ENCODE measurements around the gene DHRSX. TPM values are rescaled to one million over a fixed set of nuclear protein-coding genes. Genes with fewer than 3 reads are reported as not detected.

Gene DHRSX
- total RNA-seq, 1 donor from 2014 or later: 31.8 TPM

- H3K27me3 ChIP-seq: no peaks in the 10 kb centered on the region
- no peak for DNase-seq (ENCODE audit: low spot score)
- H3K9me3 Mint-ChIP-seq: peaks cover 26% of the 10 kb centered on the region
- H3K4me2 ChIP-seq: no peak overlapping the region
- H2AFZ ChIP-seq (replicated peaks): no peak overlapping the region
- peaks cover 28% of the 10 kb centered on the region for H3K36me3 Mint-ChIP-seq
- H3K4me1 ChIP-seq: peaks cover 11% of the 10 kb centered on the region
- peaks cover 23% of the 10 kb centered on the region for H3K4me1 Mint-ChIP-seq
- H3K27ac Mint-ChIP-seq: no peak overlapping the region
- no peak overlapping the region for H3K9ac ChIP-seq
- H3K4me3 ChIP-seq: no peak overlapping the region
- H3F3A ChIP-seq (ENCODE audit: low read depth): peaks cover 10% of the 10 kb centered on the region
- peaks cover 44% of the 10 kb centered on the region for H3K79me2 ChIP-seq (ENCODE audit: low read depth)
- no peak overlapping the region for H3K4me3 Mint-ChIP-seq
- H3K27me3 Mint-ChIP-seq (ENCODE audit: insufficient read depth, low read depth): no peaks in the 10 kb centered on the region
- H4K20me1 ChIP-seq (ENCODE audit: low read depth): no peaks in the 10 kb centered on the region
- no peaks in the 10 kb centered on the region for H3K36me3 ChIP-seq
- no peak overlapping the region for H3K27ac ChIP-seq
- TF ChIP-seq EZH2phosphoT487 (IDR thresholded peaks at IDR 0.05): no peak
- no peak for TF ChIP-seq EZH2 (IDR thresholded peaks at IDR 0.05)
- TF ChIP-seq, protein P1, sequence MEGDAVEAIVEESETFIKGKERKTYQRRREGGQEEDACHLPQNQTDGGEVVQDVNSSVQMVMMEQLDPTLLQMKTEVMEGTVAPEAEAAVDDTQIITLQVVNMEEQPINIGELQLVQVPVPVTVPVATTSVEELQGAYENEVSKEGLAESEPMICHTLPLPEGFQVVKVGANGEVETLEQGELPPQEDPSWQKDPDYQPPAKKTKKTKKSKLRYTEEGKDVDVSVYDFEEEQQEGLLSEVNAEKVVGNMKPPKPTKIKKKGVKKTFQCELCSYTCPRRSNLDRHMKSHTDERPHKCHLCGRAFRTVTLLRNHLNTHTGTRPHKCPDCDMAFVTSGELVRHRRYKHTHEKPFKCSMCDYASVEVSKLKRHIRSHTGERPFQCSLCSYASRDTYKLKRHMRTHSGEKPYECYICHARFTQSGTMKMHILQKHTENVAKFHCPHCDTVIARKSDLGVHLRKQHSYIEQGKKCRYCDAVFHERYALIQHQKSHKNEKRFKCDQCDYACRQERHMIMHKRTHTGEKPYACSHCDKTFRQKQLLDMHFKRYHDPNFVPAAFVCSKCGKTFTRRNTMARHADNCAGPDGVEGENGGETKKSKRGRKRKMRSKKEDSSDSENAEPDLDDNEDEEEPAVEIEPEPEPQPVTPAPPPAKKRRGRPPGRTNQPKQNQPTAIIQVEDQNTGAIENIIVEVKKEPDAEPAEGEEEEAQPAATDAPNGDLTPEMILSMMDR (IDR thresholded peaks at IDR 0.05): no peak
- H3K9me3 ChIP-seq (ENCODE audit: low read depth): no peaks in the 10 kb centered on the region
These were observed 54.8 kb downstream of the DHRSX start for GRCh38 chrX:2445662-2446623.

DNA sequence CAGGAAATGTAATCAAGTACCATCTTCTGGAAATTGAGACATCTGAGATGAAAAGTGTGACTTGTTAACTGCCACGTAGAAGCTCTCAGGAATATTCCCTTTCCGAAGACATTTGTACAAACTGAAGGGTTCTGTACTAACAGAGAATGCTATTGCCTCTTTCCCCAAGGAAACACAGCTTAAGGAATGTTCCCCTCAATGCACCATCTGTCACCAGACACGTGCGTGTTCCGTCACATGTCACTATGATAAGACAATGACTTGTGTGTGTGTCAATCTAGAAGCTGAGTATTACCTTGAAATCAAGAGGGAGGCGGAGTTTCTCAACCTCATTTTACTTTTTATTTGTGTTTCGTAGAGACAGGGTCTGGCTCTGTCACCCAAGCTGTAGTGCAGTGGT, 58.1 kb downstream of the DHRSX start:
- peaks cover 12% of the 10 kb centered on the region for H3K9me3 ChIP-seq (ENCODE audit: low read depth)
- no peak overlapping the region for H3K27ac Mint-ChIP-seq
- no peaks in the 10 kb centered on the region for H3K36me3 ChIP-seq
- peaks cover 36% of the 10 kb centered on the region for H3K79me2 ChIP-seq (ENCODE audit: low read depth)
- H3K4me3 ChIP-seq: no peak overlapping the region
- no peaks in the 10 kb centered on the region for H3F3A ChIP-seq (ENCODE audit: low read depth)
- H3K4me1 ChIP-seq: no peaks in the 10 kb centered on the region
- H3K4me3 Mint-ChIP-seq: no peak overlapping the region
- no peaks in the 10 kb centered on the region for H4K20me1 ChIP-seq (ENCODE audit: low read depth)
- no peaks in the 10 kb centered on the region for H3K27me3 Mint-ChIP-seq (ENCODE audit: insufficient read depth, low read depth)
- H3K4me2 ChIP-seq: no peak overlapping the region
- H3K4me1 Mint-ChIP-seq: peaks cover 11% of the 10 kb centered on the region
- TF ChIP-seq EZH2 (IDR thresholded peaks at IDR 0.05) (no peak), EZH2phosphoT487 (IDR thresholded peaks at IDR 0.05) (no peak)
- TF ChIP-seq, protein P1 (IDR thresholded peaks at IDR 0.05): no peak
- no peak overlapping the region for H3K27ac ChIP-seq
- H3K9me3 Mint-ChIP-seq: peaks cover 47% of the 10 kb centered on the region
- H3K9ac ChIP-seq: no peak overlapping the region
- H3K36me3 Mint-ChIP-seq: peaks cover 46% of the 10 kb centered on the region
- DNase-seq (ENCODE audit: low spot score): no peak
- no peaks in the 10 kb centered on the region for H3K27me3 ChIP-seq
- H2AFZ ChIP-seq (replicated peaks): no peak overlapping the region

- peaks cover 36% of the 10 kb centered on the region for H3K9me3 Mint-ChIP-seq
These were observed 59.3 kb downstream of the DHRSX start for GRCh38 chrX:2441466-2441865.

More at GRCh38 chrX:2441466-2441865, 59.3 kb downstream of the DHRSX start:
- Mint-ChIP-seq H3K27ac (no peak overlapping the region), H3K36me3 (peaks cover 35% of the 10 kb centered on the region), H3K4me1 (peaks cover 11% of the 10 kb centered on the region), H3K4me3 (no peak overlapping the region), H3K27me3 (ENCODE audit: insufficient read depth, low read depth) (peaks cover 2% of the 10 kb centered on the region)
- H3K4me2 ChIP-seq: no peak overlapping the region
- H3K4me3 ChIP-seq: no peak overlapping the region
- H4K20me1 ChIP-seq (ENCODE audit: low read depth): no peaks in the 10 kb centered on the region
- H3K36me3 ChIP-seq: no peaks in the 10 kb centered on the region
- no peaks in the 10 kb centered on the region for H3K27me3 ChIP-seq
- H2AFZ ChIP-seq (replicated peaks): no peak overlapping the region
- peaks cover 12% of the 10 kb centered on the region for H3K9me3 ChIP-seq (ENCODE audit: low read depth)
- H3K79me2 ChIP-seq (ENCODE audit: low read depth): peaks cover 24% of the 10 kb centered on the region
- no peaks in the 10 kb centered on the region for H3K4me1 ChIP-seq
- DNase-seq (ENCODE audit: low spot score): no peak
- H3K9ac ChIP-seq: no peak overlapping the region
- no peak for TF ChIP-seq EZH2 (IDR thresholded peaks at IDR 0.05)
- TF ChIP-seq EZH2phosphoT487 (IDR thresholded peaks at IDR 0.05): no peak
- TF ChIP-seq, protein P1 (IDR thresholded peaks at IDR 0.05): no peak
- H3K27ac ChIP-seq: no peak overlapping the region
- no peaks in the 10 kb centered on the region for H3F3A ChIP-seq (ENCODE audit: low read depth)

Measured in neural progenitor cell (in vitro differentiated cells).